CD4-positive, alpha-beta T cell treated with Interleukin-15 for 1 hour (primary cell): Measurements from ENCODE around the gene NTRK2.

Experiments
- DNase-seq: peaks from one replicate; pipeline ENCODE4 v3.0.0-alpha.2; 2020

NTRK2 gene

GRCh38 chr9:84785792-84786547 lies 116.4 kb downstream of the NTRK2 start:
- no peak for DNase-seq

- no peak for DNase-seq
These were observed 119.4 kb downstream of the NTRK2 start for GRCh38 chr9:84788803-84789462.

GRCh38 chr9:84789463-84789830 lies 119.9 kb downstream of the NTRK2 start:
- no peak for DNase-seq

GRCh38 chr9:84791643-84792042 lies 122.1 kb downstream of the NTRK2 start:
- no peak for DNase-seq

GRCh38 chr9:84793251-84793650 lies 123.7 kb downstream of the NTRK2 start:
- DNase-seq: no peak

GRCh38 chr9:84794981-84795637 lies 125.6 kb downstream of the NTRK2 start:
- no peak for DNase-seq

GRCh38 chr9:84796404-84796803 lies 126.9 kb downstream of the NTRK2 start:
- no peak for DNase-seq

- DNase-seq: no peak
These were observed 129.7 kb downstream of the NTRK2 start for GRCh38 chr9:84799251-84799650.

GRCh38 chr9:84804951-84805694 lies 135.6 kb downstream of the NTRK2 start:
- no peak for DNase-seq

- DNase-seq: no peak
These were observed 137.9 kb downstream of the NTRK2 start for GRCh38 chr9:84807431-84807830.

- no peak for DNase-seq
These were observed 138.4 kb downstream of the NTRK2 start for GRCh38 chr9:84807870-84808390.

- DNase-seq: no peak
These were observed 138.9 kb downstream of the NTRK2 start for GRCh38 chr9:84808416-84808815.

GRCh38 chr9:84811072-84811750 lies 141.7 kb downstream of the NTRK2 start:
- no peak for DNase-seq

- no peak for DNase-seq
These were observed 142.2 kb downstream of the NTRK2 start for GRCh38 chr9:84811751-84812074.

- DNase-seq: no peak
These were observed 142.8 kb downstream of the NTRK2 start for GRCh38 chr9:84812355-84812754.

GRCh38 chr9:84812847-84813246 lies 143.3 kb downstream of the NTRK2 start:
- DNase-seq: no peak

- no peak for DNase-seq
These were observed 146.0 kb downstream of the NTRK2 start for GRCh38 chr9:84815554-84815953.

- DNase-seq: no peak
These were observed 147.5 kb downstream of the NTRK2 start for GRCh38 chr9:84817038-84817437.

GRCh38 chr9:84818791-84819190 lies 149.3 kb downstream of the NTRK2 start:
- DNase-seq: no peak

GRCh38 chr9:84819491-84819991 lies 150.0 kb downstream of the NTRK2 start:
- no peak for DNase-seq

GRCh38 chr9:84821431-84821830 lies 151.9 kb downstream of the NTRK2 start:
- no peak for DNase-seq

- DNase-seq: no peak
These were observed 153.2 kb downstream of the NTRK2 start for GRCh38 chr9:84822589-84823233.
